Type B pancreatic cell (in vitro differentiated cells): ENCODE data around the gene CPHXL2. TPM values are rescaled to one million over a fixed set of nuclear protein-coding genes. Genes with fewer than 3 reads are reported as not detected.

Source experiments
- DNase-seq: peaks from one replicate; pipeline ENCODE4 v3.0.0; 2021; ENCODE audit warnings: mixed read lengths; ENCODE audit not compliant: unreplicated experiment; ENCODE audit errors: extremely low spot score
- H3K27ac Mint-ChIP-seq: 2 replicates; pipeline ENCODE4 v1.8.0; 2021; ENCODE audit warnings: mild to moderate bottlenecking, mixed read lengths
- H3K27me3 Mint-ChIP-seq: 2 replicates; pipeline ENCODE4 v1.8.0; 2021; ENCODE audit warnings: mixed read lengths
- H3K36me3 Mint-ChIP-seq: 2 replicates; pipeline ENCODE4 v1.8.0; 2021; ENCODE audit warnings: mixed read lengths
- H3K4me1 Mint-ChIP-seq: one replicate; pipeline ENCODE4 v1.8.0; 2021; ENCODE audit warnings: mixed read lengths; ENCODE audit not compliant: unreplicated experiment
- H3K4me3 Mint-ChIP-seq: 2 replicates; pipeline ENCODE4 v1.8.0; 2021; ENCODE audit warnings: mild to moderate bottlenecking, mixed read lengths
- H3K9me3 Mint-ChIP-seq: 2 replicates; pipeline ENCODE4 v1.8.0; 2021; ENCODE audit warnings: mixed read lengths
- CTCF ChIP-seq: fragments of 200-600 bp; sonication (generic); conservative IDR thresholded peaks from 2 replicates; pipeline ENCODE4 v1.5.0; 2021; ENCODE audit warnings: antibody characterized with exemption, mild to moderate bottlenecking
- total RNA-seq: library from RNA; stranded (reverse); gene quantifications from 2 replicates; pipeline ENCODE4 v1.2.1, GENCODE V29; 2021; ENCODE audit warnings: low replicate concordance

The CPHXL2 gene
- total RNA-seq, 1 donor from 2014 or later: not detected

- no peak for TF ChIP-seq CTCF
- DNase-seq: no peak
- peaks cover 10% of the 10 kb centered on the region for H3K9me3 Mint-ChIP-seq
- H3K36me3 Mint-ChIP-seq: peaks cover 6% of the 10 kb centered on the region
- no peaks in the 10 kb centered on the region for H3K27me3 Mint-ChIP-seq
- no peaks in the 10 kb centered on the region for H3K4me1 Mint-ChIP-seq
- no peak overlapping the region for H3K27ac Mint-ChIP-seq
- no peak overlapping the region for H3K4me3 Mint-ChIP-seq
These were observed 2.6 kb upstream of the CPHXL2 start for GRCh38 chr16:75679366-75679765.

GRCh38 chr16:75667503-75667902, 9.3 kb downstream of the CPHXL2 start:
- H3K4me3 Mint-ChIP-seq: no peak overlapping the region
- H3K27ac Mint-ChIP-seq: no peak overlapping the region
- peaks cover 4% of the 10 kb centered on the region for H3K9me3 Mint-ChIP-seq
- H3K36me3 Mint-ChIP-seq: no peaks in the 10 kb centered on the region
- DNase-seq: no peak
- no peaks in the 10 kb centered on the region for H3K4me1 Mint-ChIP-seq
- H3K27me3 Mint-ChIP-seq: no peaks in the 10 kb centered on the region
- TF ChIP-seq CTCF: no peak

- Mint-ChIP-seq H3K4me3 (no peak overlapping the region), H3K9me3 (peaks cover 1% of the 10 kb centered on the region)
- TF ChIP-seq CTCF: no peak
These were observed 16.0 kb downstream of the CPHXL2 start for GRCh38 chr16:75660726-75661302.

GRCh38 chr16:75660321-75660720, 16.5 kb downstream of the CPHXL2 start:
- H3K4me1 Mint-ChIP-seq: no peaks in the 10 kb centered on the region
- H3K4me3 Mint-ChIP-seq: no peak overlapping the region
- no peak overlapping the region for H3K27ac Mint-ChIP-seq
- TF ChIP-seq CTCF: no peak
- peaks cover 23% of the 10 kb centered on the region for H3K36me3 Mint-ChIP-seq
- no peaks in the 10 kb centered on the region for H3K27me3 Mint-ChIP-seq
- H3K9me3 Mint-ChIP-seq: no peaks in the 10 kb centered on the region
- no peak for DNase-seq

More at GRCh38 chr16:75660726-75661302, 16.0 kb downstream of the CPHXL2 start:
- peaks cover 21% of the 10 kb centered on the region for H3K36me3 Mint-ChIP-seq
- no peak overlapping the region for H3K27ac Mint-ChIP-seq
- H3K27me3 Mint-ChIP-seq: no peaks in the 10 kb centered on the region
- no peak for DNase-seq
- H3K4me1 Mint-ChIP-seq: no peaks in the 10 kb centered on the region

- peaks cover 27% of the 10 kb centered on the region for H3K36me3 Mint-ChIP-seq
- no peak for DNase-seq
- no peak overlapping the region for H3K27ac Mint-ChIP-seq
- no peak for TF ChIP-seq CTCF
- H3K9me3 Mint-ChIP-seq: no peaks in the 10 kb centered on the region
- no peaks in the 10 kb centered on the region for H3K4me1 Mint-ChIP-seq
- no peak overlapping the region for H3K4me3 Mint-ChIP-seq
- no peaks in the 10 kb centered on the region for H3K27me3 Mint-ChIP-seq
These were observed 18.6 kb downstream of the CPHXL2 start for GRCh38 chr16:75658175-75658574.

- Mint-ChIP-seq H3K36me3 (peaks cover 33% of the 10 kb centered on the region), H3K4me3 (no peak overlapping the region)
- DNase-seq: no peak
These were observed 22.9 kb downstream of the CPHXL2 start for GRCh38 chr16:75653922-75654321.

More at GRCh38 chr16:75653922-75654321, 22.9 kb downstream of the CPHXL2 start:
- H3K27ac Mint-ChIP-seq: no peak overlapping the region
- H3K4me1 Mint-ChIP-seq: peaks cover 23% of the 10 kb centered on the region
- H3K9me3 Mint-ChIP-seq: no peaks in the 10 kb centered on the region
- no peaks in the 10 kb centered on the region for H3K27me3 Mint-ChIP-seq
- TF ChIP-seq CTCF: no peak
